ENCODE measurements around the gene HIPK2.

The HIPK2 gene

GRCh38 chr7:139746652-139747051, 31.1 kb downstream of the HIPK2 start:
- TF ChIP-seq CTCF (IDR thresholded peaks at IDR 0.05; ENCODE audit: low read depth, low read length, missing control alignments): no peak
- in situ Hi-C loops (cut with HindIII; ENCODE audit: low pct_ligation_motif_present, low sequenced_read_pairs): no loop called here

GRCh38 chr7:139745678-139746143, 32.1 kb downstream of the HIPK2 start:
- Histone ChIP-seq H3K27me3 (replicated peaks) (no peaks in the 10 kb centered on the region), H3K4me3 (ENCODE audit: low read depth, low read length) (no peak overlapping the region), H3K36me3 (replicated peaks) (peaks cover 2% of the 10 kb centered on the region), H3K27ac (peak overlapping the region; percentile 60)
- DNase-seq: peak; percentile 56
- in situ Hi-C loops (cut with HindIII; ENCODE audit: low pct_ligation_motif_present, low sequenced_read_pairs): no loop called here
- no peak for TF ChIP-seq CTCF (IDR thresholded peaks at IDR 0.05; ENCODE audit: low read depth, low read length, missing control alignments)

More at GRCh38 chr7:139746652-139747051, 31.1 kb downstream of the HIPK2 start:
- Histone ChIP-seq H3K27ac (peak overlapping the region; percentile 60), H3K36me3 (replicated peaks) (peaks cover 2% of the 10 kb centered on the region), H3K4me3 (ENCODE audit: low read depth, low read length) (no peak overlapping the region), H3K27me3 (replicated peaks) (no peaks in the 10 kb centered on the region)
- no peak for DNase-seq

- Histone ChIP-seq H3K36me3 (replicated peaks) (peaks cover 2% of the 10 kb centered on the region), H3K27ac (peak overlapping the region; percentile 60), H3K27me3 (replicated peaks) (no peaks in the 10 kb centered on the region), H3K4me3 (ENCODE audit: low read depth, low read length) (no peak overlapping the region)
- DNase-seq: no peak
- in situ Hi-C loops (cut with HindIII; ENCODE audit: low pct_ligation_motif_present, low sequenced_read_pairs): no loop called here
- no peak for TF ChIP-seq CTCF (IDR thresholded peaks at IDR 0.05; ENCODE audit: low read depth, low read length, missing control alignments)
These were observed 32.8 kb downstream of the HIPK2 start for GRCh38 chr7:139744768-139745677.

GRCh38 chr7:139743967-139744767, 33.6 kb downstream of the HIPK2 start:
- TF ChIP-seq CTCF (IDR thresholded peaks at IDR 0.05; ENCODE audit: low read depth, low read length, missing control alignments): no peak
- no peaks in the 10 kb centered on the region for H3K27me3 ChIP-seq (replicated peaks)
- no peak for DNase-seq
- in situ Hi-C loops (cut with HindIII; ENCODE audit: low pct_ligation_motif_present, low sequenced_read_pairs): no loop called here
- H3K27ac ChIP-seq: no peak overlapping the region
- no peak overlapping the region for H3K4me3 ChIP-seq (ENCODE audit: low read depth, low read length)
- H3K36me3 ChIP-seq (replicated peaks): peaks cover 2% of the 10 kb centered on the region

GRCh38 chr7:139743267-139743966, 34.4 kb downstream of the HIPK2 start:
- DNase-seq: no peak
- in situ Hi-C loops (cut with HindIII; ENCODE audit: low pct_ligation_motif_present, low sequenced_read_pairs): no loop called here
- Histone ChIP-seq H3K27me3 (replicated peaks) (no peaks in the 10 kb centered on the region), H3K4me3 (ENCODE audit: low read depth, low read length) (no peak overlapping the region), H3K27ac (no peak overlapping the region), H3K36me3 (replicated peaks) (peaks cover 2% of the 10 kb centered on the region)
- no peak for TF ChIP-seq CTCF (IDR thresholded peaks at IDR 0.05; ENCODE audit: low read depth, low read length, missing control alignments)
